DND-41 (cell line): ENCODE measurements around the gene AGAP1.

Experiments
- ATAC-seq: fragments of 200-7000 bp; cut with Tn5 transposase; 3 replicates; pipeline ENCODE4 v1.9.1; 2021; ENCODE audit warnings: low read depth; ENCODE audit not compliant: insufficient read depth
- DNase-seq: peaks from one replicate; pipeline ENCODE4 v3.0.0-alpha.2; 2020
- H2AFZ ChIP-seq: 2 replicates; pipeline ENCODE4 v1.6.0; 2012; ENCODE audit warnings: low read depth, low read length
- H3K27ac ChIP-seq: 2 replicates; pipeline ENCODE4 v1.5.1; 2012; ENCODE audit warnings: low read length, inconsistent platforms
- H3K27me3 ChIP-seq: fragments of 200-600 bp; sonication (generic); 2 replicates; pipeline ENCODE4 v1.6.0; 2012; ENCODE audit warnings: low read length, mild to moderate bottlenecking, inconsistent platforms; ENCODE audit not compliant: insufficient read depth, poor library complexity
- H3K36me3 ChIP-seq: 2 replicates; pipeline ENCODE4 v1.5.1; 2012; ENCODE audit warnings: low read length, inconsistent platforms; ENCODE audit not compliant: insufficient read depth
- H3K4me1 ChIP-seq: 2 replicates; pipeline ENCODE4 v1.5.1; 2012; ENCODE audit warnings: mild to moderate bottlenecking, low read length; ENCODE audit not compliant: insufficient read depth
- H3K4me2 ChIP-seq: 2 replicates; pipeline ENCODE4 v1.6.0; 2012; ENCODE audit warnings: mild to moderate bottlenecking, moderate library complexity, low read length, inconsistent platforms; ENCODE audit not compliant: insufficient read depth
- H3K4me3 ChIP-seq, 2 experiments: fragments of 200-600 bp in 1 of 2; shearing (Covaris generic) in 1 of 2; 2 replicates each; pipeline ENCODE4 v1.5.1; 2012 to 2016; ENCODE audit warnings: inconsistent platforms in 2 of 2, low read length in 2 of 2, mild to moderate bottlenecking in 2 of 2, low read depth in 1 of 2, moderate library complexity in 1 of 2
- H3K79me2 ChIP-seq: 2 replicates; pipeline ENCODE4 v1.6.0; 2012; ENCODE audit warnings: low read length, inconsistent platforms; ENCODE audit not compliant: insufficient read depth
- H3K9ac ChIP-seq: 2 replicates; pipeline ENCODE4 v1.6.0; 2012; ENCODE audit warnings: low read depth, mild to moderate bottlenecking, inconsistent platforms, low read length, moderate library complexity
- H3K9me3 ChIP-seq: 2 replicates; pipeline ENCODE4 v1.5.1; 2012; ENCODE audit warnings: low read length, moderate library complexity, mild to moderate bottlenecking, inconsistent platforms; ENCODE audit not compliant: insufficient read depth, severe bottlenecking
- H4K20me1 ChIP-seq: 2 replicates; pipeline ENCODE4 v1.6.0; 2012; ENCODE audit warnings: low read length; ENCODE audit not compliant: insufficient read depth
- EZH2 ChIP-seq: IDR thresholded peaks from 3 replicates; pipeline ENCODE4 v1.6.1; 2012; ENCODE audit warnings: borderline replicate concordance, low read depth, mild to moderate bottlenecking, moderate library complexity, low read length, inconsistent platforms; ENCODE audit not compliant: severe bottlenecking
- TF ChIP-seq, protein P1 (sequence below): IDR thresholded peaks from 2 replicates; pipeline ENCODE4 v1.5.1; 2012; ENCODE audit warnings: borderline replicate concordance, low read length, moderate library complexity, mild to moderate bottlenecking; ENCODE audit not compliant: poor library complexity, severe bottlenecking; ENCODE audit errors: extremely low read depth

Gene AGAP1

DNA sequence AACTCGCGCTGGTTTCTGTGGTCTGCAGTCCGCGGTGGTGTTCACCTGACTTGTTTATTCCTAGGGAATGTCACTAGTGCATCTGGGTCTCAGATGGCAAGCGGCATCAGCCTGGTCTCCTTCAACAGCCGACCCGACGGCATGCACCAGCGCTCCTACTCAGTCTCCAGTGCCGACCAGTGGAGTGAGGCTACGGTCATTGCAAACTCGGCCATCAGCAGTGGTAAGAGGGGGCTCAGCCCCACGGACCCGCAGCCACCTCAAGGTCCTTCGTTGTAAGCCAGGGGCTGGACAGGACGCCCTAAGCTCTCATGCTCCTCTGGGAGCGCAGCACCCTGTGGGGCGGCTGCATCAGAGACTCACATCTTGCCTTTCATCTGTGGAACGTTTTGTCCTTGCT lies 436.9 kb downstream of the AGAP1 start:
- H3K4me3 ChIP-seq: no peak overlapping the region
- no peaks in the 10 kb centered on the region for H3K79me2 ChIP-seq
- no peak overlapping the region for H3K4me2 ChIP-seq
- ATAC-seq (no peak), DNase-seq (no peak)
- TF ChIP-seq EZH2: no peak
- TF ChIP-seq, protein P1, sequence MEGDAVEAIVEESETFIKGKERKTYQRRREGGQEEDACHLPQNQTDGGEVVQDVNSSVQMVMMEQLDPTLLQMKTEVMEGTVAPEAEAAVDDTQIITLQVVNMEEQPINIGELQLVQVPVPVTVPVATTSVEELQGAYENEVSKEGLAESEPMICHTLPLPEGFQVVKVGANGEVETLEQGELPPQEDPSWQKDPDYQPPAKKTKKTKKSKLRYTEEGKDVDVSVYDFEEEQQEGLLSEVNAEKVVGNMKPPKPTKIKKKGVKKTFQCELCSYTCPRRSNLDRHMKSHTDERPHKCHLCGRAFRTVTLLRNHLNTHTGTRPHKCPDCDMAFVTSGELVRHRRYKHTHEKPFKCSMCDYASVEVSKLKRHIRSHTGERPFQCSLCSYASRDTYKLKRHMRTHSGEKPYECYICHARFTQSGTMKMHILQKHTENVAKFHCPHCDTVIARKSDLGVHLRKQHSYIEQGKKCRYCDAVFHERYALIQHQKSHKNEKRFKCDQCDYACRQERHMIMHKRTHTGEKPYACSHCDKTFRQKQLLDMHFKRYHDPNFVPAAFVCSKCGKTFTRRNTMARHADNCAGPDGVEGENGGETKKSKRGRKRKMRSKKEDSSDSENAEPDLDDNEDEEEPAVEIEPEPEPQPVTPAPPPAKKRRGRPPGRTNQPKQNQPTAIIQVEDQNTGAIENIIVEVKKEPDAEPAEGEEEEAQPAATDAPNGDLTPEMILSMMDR: no peak
- no peak overlapping the region for H2AFZ ChIP-seq
- no peaks in the 10 kb centered on the region for H3K4me1 ChIP-seq
- H3K9ac ChIP-seq: no peak overlapping the region
- H3K9me3 ChIP-seq: no peaks in the 10 kb centered on the region
- no peaks in the 10 kb centered on the region for H4K20me1 ChIP-seq
- H3K27ac ChIP-seq: no peak overlapping the region
- no peaks in the 10 kb centered on the region for H3K27me3 ChIP-seq
- no peaks in the 10 kb centered on the region for H3K36me3 ChIP-seq

DNA sequence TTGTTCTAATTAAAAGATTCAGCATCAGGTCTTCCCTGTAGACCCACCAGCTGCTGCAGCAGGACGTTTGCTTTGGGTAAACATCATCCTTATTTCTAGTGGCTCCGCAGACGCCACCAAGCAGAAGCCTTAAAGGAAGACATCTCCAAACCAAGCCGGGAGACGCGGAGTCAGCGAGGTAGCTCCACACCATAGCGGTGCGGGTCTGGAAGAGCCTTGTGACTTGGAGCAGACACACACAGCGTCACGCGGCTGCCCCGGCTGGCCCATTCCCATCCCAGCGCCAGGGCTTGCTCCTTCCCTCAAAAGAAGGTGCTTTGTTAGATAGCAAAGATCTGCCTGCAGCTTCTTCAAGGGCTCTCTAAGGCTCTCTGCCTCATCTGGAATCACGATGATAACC lies 437.8 kb downstream of the AGAP1 start:
- Histone ChIP-seq H3K9me3 (peaks cover 2% of the 10 kb centered on the region), H3K4me1 (no peaks in the 10 kb centered on the region), H3K36me3 (0 out of 2 replicates have a peak, but pooled peaks cover 3% of the 10 kb centered on the region), H3K79me2 (no peaks in the 10 kb centered on the region), H3K4me2 (no peak overlapping the region), H3K27ac (no peak overlapping the region), H3K4me3 (no peak overlapping the region), H2AFZ (no peak overlapping the region), H4K20me1 (no peaks in the 10 kb centered on the region), H3K27me3 (no peaks in the 10 kb centered on the region), H3K9ac (no peak overlapping the region)
- TF ChIP-seq, protein P1: no peak
- ATAC-seq (no peak), DNase-seq (no peak)

DNA sequence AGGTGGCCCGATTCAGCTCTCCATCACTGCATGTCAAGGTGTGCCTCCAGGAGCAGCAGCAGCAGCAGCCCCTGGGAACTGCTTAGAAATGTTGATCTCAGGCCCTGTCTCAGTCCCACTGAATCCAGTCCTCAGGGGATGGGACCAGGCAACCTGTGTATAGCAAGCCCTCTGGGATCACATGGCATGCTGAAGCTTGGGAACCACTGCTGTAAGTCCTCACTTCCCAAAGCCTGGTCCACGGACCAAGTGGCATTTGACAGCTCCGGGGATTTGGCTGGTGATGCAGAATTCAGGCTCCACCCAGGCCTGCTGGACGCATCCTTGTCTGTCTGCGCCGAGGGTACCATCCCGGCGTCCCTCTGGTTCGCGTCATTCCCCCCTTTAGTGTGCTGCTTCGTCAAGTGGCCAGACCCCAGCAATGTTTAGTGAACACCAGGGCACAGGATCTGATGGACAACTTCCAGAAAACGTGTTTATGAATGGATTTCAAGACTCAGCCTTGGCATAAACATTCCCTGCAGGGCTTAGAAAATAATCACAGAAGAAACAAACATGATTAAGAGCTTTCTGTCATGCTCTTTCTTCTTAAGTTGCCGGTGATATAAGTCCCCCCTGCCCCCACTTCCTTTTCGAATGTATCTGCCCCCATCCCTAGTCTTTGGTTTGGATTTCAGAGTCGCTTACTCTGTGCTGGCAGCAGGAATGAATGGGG lies 440.4 kb downstream of the AGAP1 start:
- DNase-seq (no peak), ATAC-seq (no peak)
- no peak overlapping the region for H2AFZ ChIP-seq
- 0 out of 2 replicates have a peak, but pooled peaks cover 3% of the 10 kb centered on the region for H3K36me3 ChIP-seq
- H3K4me2 ChIP-seq: no peak overlapping the region
- peaks cover 2% of the 10 kb centered on the region for H3K9me3 ChIP-seq
- no peak overlapping the region for H3K4me3 ChIP-seq
- H3K4me1 ChIP-seq: no peaks in the 10 kb centered on the region
- no peaks in the 10 kb centered on the region for H3K79me2 ChIP-seq
- H3K9ac ChIP-seq: no peak overlapping the region
- H3K27me3 ChIP-seq: no peaks in the 10 kb centered on the region
- no peak overlapping the region for H3K27ac ChIP-seq
- no peaks in the 10 kb centered on the region for H4K20me1 ChIP-seq
- TF ChIP-seq EZH2: no peak
- TF ChIP-seq, protein P1: no peak
